ENCODE measurements around the gene UFD1. TPM values are rescaled to one million over a fixed set of nuclear protein-coding genes. Genes with fewer than 3 reads are reported as not detected.

The UFD1 gene
- total RNA-seq, 1 experiment from 2014 or later, result 115 TPM

DNA sequence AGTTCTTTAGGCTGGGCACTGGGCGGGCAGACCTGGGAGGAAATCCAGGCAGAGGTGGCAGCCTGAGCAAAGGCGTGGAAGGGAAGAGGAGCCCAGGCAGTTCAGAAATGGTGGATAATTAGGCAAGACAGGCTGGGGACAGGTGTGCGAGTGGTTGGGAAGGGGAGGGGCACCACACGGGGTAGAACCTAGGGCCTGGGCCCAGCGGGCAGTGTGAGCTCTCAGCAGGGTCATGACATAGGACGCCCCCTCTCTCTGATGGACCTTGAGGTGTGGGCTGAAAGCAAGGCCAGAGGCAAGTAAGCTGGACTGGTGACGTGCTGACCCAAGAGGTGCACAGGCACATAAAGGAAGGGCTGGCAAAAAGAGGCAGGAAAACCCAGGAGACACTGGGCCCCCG lies 6.8 kb downstream of the UFD1 start:
- no peak for DNase-seq (ENCODE audit: low read depth)

DNA sequence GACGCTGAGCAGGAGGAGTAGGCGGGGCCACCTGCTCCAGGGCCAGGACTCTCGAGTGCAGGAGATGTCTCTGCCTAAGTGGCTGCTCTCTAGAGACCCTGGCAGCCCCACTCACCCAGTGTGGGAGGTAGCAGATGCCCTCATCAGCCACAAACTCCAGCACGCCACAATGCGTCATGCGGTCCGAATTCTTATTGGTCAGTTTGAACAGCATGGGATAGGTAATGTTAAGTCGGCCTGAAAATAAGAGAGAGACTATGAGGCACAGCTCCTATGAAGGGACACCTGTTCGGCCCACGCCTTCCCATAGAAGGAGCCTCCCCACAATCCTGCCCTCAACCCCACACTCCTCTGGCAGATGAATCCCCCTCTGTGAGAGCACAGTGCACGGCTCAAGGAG lies 7.4 kb downstream of the UFD1 start:
- no peak for DNase-seq (ENCODE audit: low read depth)

DNA sequence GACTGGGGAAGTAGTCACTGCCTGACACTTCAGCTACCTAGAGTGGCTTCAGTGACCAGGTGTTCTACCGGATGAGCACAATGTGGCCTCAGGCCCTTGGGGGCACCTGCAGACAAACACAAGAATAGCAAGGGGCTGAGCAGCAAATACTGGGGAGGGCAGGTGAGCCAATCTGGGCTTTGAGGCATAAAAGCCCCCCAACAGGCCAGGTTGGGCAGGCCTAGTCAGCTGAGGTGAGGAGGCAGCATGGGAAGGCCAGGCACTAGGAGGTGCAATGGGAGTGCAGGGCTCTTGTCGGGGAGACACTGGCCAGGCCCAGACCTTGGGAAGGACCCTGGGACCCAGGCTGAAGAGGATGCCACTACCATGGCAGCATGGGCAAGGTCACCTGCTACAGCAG lies 9.0 kb downstream of the UFD1 start:
- no peak for DNase-seq (ENCODE audit: low read depth)

DNA sequence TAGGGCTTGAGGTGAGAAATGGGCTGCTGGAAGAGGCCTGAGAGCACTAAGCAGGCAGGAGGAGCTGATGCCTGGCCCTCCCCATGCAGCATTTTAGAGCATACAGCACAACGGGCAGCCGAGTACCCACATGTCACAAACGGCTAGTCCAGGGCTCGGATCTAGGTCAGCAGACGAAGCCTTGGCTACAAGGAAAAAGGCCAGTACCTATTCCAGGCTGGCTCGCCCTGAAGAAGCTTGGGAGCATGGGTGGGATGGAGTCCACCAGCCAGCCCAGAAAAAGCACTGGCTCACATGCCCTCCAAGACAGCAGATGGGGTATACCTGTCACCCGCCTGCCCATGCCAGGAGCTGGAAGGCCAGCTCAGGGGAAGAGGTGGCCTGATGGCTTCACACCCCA lies 9.6 kb downstream of the UFD1 start:
- no peak for DNase-seq (ENCODE audit: low read depth)

DNA sequence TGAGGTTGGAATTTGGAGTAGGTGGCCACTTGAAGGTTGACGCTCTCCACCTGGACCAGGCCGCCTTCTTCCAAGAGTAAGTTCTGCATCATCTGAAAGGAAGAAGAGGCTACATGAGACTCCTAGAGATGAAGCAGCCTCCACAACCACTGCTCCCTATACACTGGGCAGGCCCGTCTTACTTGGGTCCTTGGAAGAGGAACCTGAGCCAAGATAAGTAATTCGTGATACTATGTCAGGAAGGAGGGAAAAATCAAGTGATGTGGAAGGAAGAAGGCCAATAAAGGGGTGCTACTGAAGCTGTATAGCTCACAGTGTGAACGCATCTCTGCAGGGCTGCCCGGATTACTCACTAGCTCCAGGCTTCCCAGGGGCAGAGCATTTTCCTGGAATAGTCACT lies 11.1 kb downstream of the UFD1 start:
- no peak for DNase-seq (ENCODE audit: low read depth)

DNA sequence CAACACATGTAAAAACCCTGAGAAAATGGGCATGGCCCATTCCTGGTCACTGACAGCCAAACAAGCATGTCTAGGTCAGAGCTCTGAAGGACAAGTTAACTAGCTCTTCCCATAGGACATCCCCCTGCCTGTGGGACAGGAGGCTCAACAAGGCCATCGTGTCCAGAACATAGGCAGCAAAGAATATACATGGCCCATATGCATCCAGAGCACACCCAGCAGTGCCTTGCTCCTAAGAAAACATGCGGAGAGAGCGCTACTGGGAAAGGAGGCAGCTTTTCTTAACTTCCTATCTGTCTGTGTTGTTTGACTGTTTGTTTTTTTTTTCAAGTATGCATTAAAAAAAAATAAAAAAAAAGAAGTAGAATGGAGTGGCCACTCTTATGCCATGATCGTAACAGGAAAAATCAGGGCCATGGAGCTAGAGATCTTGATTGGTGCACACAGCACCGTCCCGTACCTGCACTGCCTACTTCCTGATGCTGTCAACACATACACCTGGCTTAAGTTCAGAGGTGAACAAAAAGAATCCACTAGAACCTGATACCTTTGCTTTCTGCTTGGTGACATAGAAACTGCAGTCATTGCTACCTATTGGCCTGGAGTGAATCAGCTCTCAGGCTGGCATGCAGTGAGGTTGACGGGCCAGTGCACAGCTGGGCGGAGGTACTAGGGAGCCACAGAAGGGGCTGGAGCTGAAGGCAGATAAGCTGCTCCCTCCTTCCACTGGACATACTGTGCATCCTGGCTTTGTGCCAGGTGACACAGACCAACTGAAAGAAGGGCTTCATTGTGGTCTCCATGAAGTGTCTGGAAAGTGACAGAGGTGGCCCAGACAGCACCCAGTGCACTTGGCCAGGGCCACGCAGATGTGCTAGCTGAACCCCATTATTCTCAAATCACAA lies 11.9 kb downstream of the UFD1 start:
- DNase-seq (ENCODE audit: low read depth), result no peak

DNA sequence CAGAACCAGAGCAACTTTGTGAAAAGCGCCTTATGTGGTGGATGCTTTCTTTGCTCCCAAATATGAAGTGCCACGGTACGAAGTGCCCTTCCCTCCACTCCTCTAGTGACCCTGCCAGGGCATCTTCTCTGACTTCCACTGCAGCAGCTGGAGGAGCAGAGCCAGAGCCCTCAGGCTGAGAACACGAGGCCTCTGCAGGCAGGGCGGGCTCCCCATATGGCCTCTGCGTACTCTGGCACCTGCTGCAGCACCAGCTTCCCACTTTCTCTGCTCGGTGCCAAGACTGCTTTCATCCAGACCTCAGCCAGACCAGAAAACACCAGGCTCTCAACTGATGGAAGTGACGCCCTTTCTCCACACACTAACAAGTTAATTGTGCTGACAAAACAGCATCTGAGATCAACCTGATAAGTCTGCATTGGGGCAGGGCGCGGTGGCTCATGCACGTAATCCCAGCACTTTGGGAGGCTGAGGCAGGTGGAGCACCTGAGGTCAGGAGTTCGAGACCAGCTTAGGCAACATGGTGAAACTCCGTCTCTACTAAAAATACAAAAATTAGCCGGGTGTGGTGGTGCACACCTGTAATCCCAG lies 12.8 kb downstream of the UFD1 start:
- no peak for DNase-seq (ENCODE audit: low read depth)

DNA sequence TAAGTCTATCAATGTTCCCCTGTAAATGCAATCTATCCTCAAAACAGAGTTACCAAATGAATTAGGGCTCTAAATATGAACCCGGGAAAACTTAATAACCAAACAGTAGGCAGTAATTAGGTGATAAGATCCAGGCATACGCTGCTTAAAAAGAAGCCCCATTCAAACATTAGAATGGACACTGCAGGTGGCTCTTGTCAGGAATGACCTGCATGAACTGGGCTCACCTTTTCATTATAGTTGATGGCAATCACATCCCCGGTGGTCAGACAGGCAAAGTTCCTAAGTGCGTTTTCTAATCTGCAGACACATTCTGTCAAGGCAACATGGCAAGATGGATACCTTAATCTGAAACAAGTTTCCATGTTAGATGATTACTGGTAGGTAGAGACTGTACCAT lies 14.0 kb downstream of the UFD1 start:
- no peak for DNase-seq (ENCODE audit: low read depth)

DNA sequence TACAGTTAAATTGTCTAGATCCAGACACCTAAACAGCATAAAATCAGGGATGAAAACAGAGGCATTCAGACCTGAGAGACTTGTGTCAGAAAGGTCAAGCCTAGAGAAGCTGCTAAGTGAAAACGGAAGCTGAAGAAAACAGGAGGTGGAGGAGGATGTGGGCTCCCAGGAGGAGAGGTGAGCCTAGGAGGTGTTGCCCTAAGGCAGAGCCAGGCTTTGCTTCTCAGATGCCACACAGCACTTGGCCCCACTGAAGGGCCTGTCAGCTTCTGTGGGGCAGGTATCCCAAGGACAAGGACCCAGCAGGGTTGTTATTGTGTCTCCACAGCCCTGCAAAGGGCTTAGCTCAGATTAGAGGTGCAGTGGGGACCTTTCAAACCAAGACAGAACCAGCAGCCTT lies 14.4 kb downstream of the UFD1 start:
- DNase-seq (ENCODE audit: low read depth), result no peak

DNA sequence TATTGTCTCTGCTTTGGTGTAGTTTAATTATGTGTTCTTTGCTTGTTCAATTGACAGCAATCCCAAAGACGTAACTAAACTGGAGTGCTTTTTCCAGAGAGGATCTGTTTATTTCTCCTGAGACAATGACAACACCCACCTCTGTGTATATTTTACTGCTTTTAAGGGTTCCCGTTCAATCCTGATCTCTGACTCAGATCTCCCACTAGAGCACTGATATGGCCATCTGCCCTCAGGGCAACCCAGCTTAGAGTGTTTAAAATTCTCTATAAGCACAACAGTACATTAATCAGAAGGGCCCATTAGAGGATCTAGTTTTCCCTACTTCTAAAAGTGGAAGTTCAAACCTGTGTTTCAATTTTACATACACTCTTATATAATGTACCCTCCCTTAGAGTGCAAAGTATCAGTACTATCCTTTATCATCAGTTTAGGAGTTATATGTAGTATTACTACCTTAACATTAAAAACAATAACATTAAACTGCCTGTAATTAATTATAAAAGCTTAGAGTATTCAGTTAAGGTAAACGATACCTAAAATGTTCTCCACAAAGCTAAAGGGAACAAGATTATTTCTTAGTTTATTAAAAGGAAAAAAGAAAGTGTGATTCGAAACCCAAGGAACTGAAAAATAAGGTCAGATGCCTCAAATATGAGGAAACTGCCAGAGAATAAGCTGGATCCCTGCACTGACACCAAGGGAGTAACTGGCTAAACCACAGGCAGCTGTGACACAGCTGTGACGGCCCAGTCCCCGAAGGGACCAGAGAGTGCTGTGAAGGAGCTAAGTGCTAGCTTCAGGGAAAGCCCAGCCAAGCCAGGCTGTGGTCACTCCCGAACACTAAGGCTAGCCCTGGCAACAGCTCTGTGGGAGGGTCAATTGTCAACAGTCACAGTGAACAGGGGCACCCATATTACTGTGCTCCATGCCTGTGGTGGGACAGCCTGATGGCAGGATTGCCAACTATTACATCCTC lies 15.2 kb downstream of the UFD1 start:
- no peak for DNase-seq (ENCODE audit: low read depth)

DNA sequence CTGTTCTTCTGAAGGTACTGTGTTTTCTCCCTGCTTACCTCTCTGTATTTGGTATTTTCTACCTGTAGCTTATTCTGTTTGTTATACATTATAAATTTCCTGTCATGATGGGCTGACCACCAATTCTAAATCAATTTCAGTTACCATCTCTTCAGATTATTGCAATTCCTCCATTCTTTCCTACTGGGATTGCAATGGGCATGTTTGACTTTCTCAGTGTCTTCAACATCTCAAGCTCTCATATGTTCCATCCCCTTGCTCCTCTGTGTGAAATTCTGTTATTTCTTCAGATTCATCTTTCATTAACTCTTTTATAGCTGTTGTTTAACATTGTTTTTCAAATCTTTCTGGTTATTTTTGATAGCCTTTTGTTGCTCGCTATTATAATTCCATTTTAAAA lies 16.0 kb downstream of the UFD1 start:
- DNase-seq (ENCODE audit: low read depth), result no peak

DNA sequence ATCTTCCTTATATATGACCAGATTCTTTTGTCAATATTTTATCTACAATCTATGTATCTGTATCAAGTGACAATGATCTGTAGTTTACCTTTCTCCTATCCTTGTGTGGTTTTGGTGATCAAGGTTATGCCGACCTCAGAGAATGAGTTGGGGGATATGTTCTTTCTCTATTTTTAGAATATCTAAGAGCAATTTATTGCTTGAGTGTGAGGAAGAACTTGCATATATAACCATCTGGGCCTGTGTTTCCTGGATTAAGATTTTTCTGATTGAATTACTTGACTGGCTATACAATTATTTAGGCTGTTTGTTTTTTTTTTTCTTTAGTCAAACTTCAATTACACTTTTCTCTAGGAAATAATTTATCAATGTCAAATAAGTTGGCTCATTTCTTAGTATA lies 17.5 kb downstream of the UFD1 start:
- no peak for DNase-seq (ENCODE audit: low read depth)

DNA sequence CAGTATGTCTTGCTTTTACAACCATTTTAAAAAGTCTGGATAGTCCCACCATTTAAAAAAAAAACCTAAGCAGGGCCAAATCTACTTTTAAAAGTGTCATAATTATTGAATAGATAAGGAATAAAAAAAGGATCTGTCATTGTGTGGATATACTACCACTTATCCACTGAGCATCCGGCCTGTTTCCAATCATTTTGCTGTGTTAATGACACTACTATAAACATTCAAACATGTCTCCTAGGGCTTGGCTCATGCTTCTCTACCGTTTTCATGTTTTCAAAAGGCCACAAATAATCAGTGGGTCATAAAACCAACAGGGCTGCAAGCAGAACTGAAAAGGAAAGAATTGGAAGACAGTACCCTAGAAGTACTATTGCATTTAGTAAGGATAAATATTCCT lies 19.0 kb downstream of the UFD1 start:
- no peak for DNase-seq (ENCODE audit: low read depth)

DNA sequence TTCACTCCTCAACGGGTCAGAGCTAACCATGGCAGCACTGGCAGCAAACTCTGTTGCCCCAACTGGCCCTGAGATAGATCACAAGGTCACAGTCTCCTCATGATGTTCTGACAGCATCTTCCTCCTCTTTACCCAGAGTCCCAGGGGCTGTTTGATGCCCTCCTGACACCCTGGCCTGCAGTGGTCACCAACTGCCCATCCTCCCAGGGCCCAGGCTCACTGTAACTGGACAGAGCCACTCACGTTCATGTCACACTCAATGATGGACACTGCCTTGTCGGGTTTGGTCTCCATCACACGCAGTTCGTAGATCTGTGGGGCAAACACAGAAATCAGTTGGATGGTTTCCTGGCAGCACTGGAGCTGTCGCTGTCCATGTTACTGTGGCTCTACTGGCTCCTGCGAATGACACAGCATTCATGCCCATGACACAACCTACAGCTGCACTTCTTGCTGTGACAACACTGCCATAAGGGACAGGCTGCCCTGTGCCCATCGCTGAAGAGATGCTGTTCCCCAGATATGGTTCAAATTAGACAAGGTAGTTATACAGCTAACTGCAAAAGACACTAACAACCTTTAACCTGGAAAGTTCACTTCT lies 21.1 kb downstream of the UFD1 start:
- DNase-seq (ENCODE audit: low read depth), result no peak

DNA sequence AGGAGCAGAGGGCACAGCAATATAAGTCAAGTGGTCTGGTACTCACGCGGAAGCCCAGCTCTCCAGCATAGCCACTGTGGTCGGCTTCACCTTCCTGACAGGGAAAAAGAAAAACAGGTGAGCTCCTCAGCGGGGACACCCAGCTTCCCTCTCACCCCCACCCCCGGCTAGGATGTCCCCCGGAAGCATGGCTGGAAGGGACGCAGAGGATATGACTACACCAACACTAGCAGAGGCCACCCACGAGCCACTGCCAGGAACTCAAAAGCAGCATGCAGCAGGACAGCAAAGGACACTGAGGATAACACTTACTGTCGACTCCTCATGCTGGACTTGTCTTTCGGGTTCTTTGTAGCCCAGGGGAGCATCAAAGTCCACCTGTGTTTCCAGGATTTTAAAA lies 22.5 kb downstream of the UFD1 start:
- no peak for DNase-seq (ENCODE audit: low read depth)

DNA sequence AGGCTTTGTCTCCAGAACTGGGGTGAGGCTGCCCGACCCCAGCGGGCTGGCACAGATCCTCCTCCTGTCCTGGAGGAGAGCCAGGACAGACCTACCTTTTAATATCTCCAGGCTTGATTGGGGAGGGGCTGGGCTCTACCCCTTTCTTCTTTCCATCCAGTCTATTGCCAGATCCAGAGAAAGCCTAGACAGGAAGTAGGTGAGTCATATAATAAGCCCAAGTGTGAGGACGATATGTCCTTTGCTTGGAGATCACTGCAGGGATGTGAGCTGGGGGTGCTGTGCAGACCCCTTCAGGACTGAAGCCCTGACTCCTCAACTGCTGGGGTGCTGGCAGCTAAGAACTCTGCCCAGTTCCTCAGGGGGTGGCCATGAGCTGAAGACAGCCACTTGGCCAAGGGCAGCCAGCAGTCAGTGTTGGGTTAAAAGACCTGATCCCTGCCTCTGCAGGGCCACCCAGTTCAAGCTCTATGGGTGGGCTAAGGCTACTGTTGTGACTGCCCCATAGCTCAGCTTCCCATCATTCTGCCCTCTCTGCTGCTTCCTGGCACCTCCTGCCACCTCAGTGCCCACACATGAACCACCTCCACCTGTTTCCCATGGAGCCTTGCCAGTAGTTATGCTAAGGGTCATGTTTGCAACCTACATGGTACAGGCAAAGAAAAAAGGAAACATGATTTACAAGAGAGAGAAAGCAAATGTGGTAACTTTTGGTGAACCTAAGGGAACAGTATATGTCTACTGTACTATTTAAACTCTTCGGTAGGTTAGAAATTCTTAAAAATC lies 23.2 kb downstream of the UFD1 start:
- peak; percentile 43 for DNase-seq (ENCODE audit: low read depth)

DNA sequence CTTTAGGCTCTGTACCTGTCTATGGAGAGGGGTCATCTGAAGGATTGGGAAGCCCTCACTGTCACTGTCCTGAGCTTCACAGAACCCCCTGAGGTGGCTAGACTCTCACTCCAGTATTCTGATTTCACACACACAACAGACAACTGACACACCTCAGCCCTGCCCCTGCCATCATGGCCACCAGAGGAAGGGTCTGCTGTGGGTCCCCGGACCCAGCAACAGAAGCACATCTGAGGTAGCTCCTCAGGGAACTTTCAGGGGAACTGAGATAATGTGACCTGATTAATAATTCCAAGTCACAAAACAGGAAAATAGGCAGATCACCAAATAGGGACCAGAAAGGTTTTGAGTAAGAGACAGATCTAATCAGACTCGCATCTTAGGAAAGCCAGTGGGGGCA lies 24.0 kb downstream of the UFD1 start:
- DNase-seq (ENCODE audit: low read depth), result no peak

DNA sequence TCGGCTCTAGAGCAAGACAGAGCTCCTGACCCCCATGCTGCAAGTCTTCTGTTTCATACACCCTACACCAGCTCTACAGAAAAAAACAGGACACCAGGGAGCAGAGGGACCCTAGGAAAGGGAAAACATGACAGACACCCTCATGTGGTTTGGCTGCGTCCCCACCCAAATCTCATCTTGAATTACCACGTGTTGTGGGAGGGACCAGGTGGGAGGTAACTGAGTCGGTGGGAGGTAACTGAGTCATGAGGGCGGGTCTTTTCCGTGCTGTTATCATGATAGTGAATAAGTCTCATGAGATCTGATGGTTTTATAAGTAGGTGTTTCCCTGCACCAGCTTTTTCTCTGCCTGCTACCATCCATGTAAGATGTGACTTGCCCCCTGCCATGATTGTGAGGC lies 24.8 kb downstream of the UFD1 start:
- DNase-seq (ENCODE audit: low read depth), result no peak

DNA sequence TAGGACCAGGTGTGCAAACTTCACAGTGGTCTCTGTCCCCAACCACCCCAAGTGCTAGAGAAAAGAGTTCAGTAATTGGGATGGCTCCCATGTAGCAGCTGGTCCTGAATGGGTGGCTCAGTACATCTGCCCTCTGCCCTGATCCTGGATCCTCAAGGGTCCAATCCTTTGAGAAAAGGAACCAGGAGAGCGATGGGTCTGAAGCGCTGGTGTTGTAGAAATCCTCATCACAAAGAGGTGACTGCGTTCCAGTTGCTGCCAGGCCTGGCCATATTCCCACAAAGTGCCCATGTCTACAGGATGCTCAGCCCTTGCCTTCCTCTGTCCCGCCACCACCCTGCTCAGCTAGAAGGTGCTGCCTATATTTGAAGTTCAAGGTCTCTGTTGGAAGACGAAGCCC lies 25.3 kb downstream of the UFD1 start:
- no peak for DNase-seq (ENCODE audit: low read depth)

DNA sequence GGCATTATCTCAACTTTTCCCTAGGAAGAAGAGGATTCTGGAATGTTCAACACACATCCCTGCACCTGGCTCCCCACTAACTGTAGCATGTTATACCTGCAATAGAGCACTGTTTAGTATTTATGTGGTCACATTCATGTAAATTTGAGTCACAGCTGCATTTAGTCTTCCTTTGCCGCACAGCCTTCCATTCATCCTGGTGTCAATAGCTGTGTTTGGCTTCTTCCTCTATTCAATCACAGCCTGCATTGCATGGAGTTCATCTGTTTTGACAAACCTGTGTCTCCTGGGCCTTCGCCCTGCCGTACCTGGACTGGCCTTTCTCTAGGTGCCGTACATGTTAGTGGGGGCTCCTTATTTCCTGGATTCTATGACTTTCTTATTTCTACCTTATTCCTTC lies 27.4 kb downstream of the UFD1 start:
- DNase-seq (ENCODE audit: low read depth), result no peak

Data from HT1080 (cell line).